ENCODE results near the gene ALK.

- no peak for TF ChIP-seq CTCF (IDR thresholded peaks at IDR 0.05)
- no peak for TF ChIP-seq POLR2A (IDR thresholded peaks at IDR 0.05)
These were observed 26.4 kb downstream of the ALK start for GRCh38 chr2:29894822-29895614.
